Measurements from ENCODE around the gene FBXW9. TPM values are rescaled to one million over a fixed set of nuclear protein-coding genes. Genes with fewer than 3 reads are reported as not detected.

FBXW9 gene
- total RNA-seq, 1 experiment from 2014 or later = 15.4 TPM

GRCh38 chr19:12670159-12670928, 26.1 kb downstream of the FBXW9 start:
- Histone ChIP-seq H3K36me3 (ENCODE audit: insufficient read depth, low read length, poor library complexity, severe bottlenecking) (peaks cover 23% of the 10 kb centered on the region), H3K27me3 (replicated peaks; ENCODE audit: insufficient read depth, low read depth, low read length, poor library complexity) (no peaks in the 10 kb centered on the region), H3K27ac (ENCODE audit: low read depth, low read length, poor library complexity, severe bottlenecking) (peak overlapping the region; percentile 97), H3K4me3 (ENCODE audit: low read depth, low read length, poor library complexity, severe bottlenecking) (peak overlapping the region; percentile 89), H3K9me3 (ENCODE audit: low read depth, low read length, poor library complexity, severe bottlenecking) (no peaks in the 10 kb centered on the region), H3K4me1 (ENCODE audit: insufficient read depth, low read length, poor library complexity, severe bottlenecking) (peaks cover 18% of the 10 kb centered on the region)
- no peak for TF ChIP-seq CTCF (conservative IDR thresholded peaks at IDR 0.05; ENCODE audit: low read depth, low read length)
- TF ChIP-seq EZH2 (IDR thresholded peaks at IDR 0.05; ENCODE audit: borderline replicate concordance, low read depth, low read length, poor library complexity, severe bottlenecking) = no peak
- ChIA-PET POLR2A (ENCODE audit: low non-redundant PET) (interaction anchor here (0.7 kb wide), 1 partner anchor 67 kb away, joined by 3 read pairs; the partner anchor contains the start of gene GET3), CTCF (no interaction called here)
- no peak for DNase-seq (ENCODE audit: low spot score)
- BruUV-seq (replicated peaks) = TSS peak; percentile 61
- intact Hi-C loops (cut with micrococcal nuclease; ENCODE audit: unreplicated experiment) = loop anchor here (10.0 kb wide), 1 partner anchor 616 kb away; the partner anchor contains the start of gene ZNF878

GRCh38 chr19:12669270-12670158, 26.9 kb downstream of the FBXW9 start:
- TF ChIP-seq EZH2 (IDR thresholded peaks at IDR 0.05; ENCODE audit: borderline replicate concordance, low read depth, low read length, poor library complexity, severe bottlenecking) = no peak
- TF ChIP-seq CTCF (conservative IDR thresholded peaks at IDR 0.05; ENCODE audit: low read depth, low read length) = no peak
- no peaks in the 10 kb centered on the region for H3K27me3 ChIP-seq (replicated peaks; ENCODE audit: insufficient read depth, low read depth, low read length, poor library complexity)
- H3K36me3 ChIP-seq (ENCODE audit: insufficient read depth, low read length, poor library complexity, severe bottlenecking) = peaks cover 21% of the 10 kb centered on the region
- peaks cover 18% of the 10 kb centered on the region for H3K4me1 ChIP-seq (ENCODE audit: insufficient read depth, low read length, poor library complexity, severe bottlenecking)
- H3K27ac ChIP-seq (ENCODE audit: low read depth, low read length, poor library complexity, severe bottlenecking) = peak overlapping the region; percentile 97
- ChIA-PET CTCF (interaction anchor here (0.7 kb wide), 1 partner anchor 12 kb away, joined by 3 read pairs; the partner anchor contains the start of gene DHPS), POLR2A (ENCODE audit: low non-redundant PET) (no interaction called here)
- intact Hi-C loops (cut with micrococcal nuclease; ENCODE audit: unreplicated experiment) = loop anchor here (10.0 kb wide), 1 partner anchor 615 kb away; the partner anchor contains the start of gene ZNF878
- no TSS peak for BruUV-seq (replicated peaks)
- H3K9me3 ChIP-seq (ENCODE audit: low read depth, low read length, poor library complexity, severe bottlenecking) = no peaks in the 10 kb centered on the region
- H3K4me3 ChIP-seq (ENCODE audit: low read depth, low read length, poor library complexity, severe bottlenecking) = peak overlapping the region; percentile 89
- peak; percentile 84 for DNase-seq (ENCODE audit: low spot score)

DNA sequence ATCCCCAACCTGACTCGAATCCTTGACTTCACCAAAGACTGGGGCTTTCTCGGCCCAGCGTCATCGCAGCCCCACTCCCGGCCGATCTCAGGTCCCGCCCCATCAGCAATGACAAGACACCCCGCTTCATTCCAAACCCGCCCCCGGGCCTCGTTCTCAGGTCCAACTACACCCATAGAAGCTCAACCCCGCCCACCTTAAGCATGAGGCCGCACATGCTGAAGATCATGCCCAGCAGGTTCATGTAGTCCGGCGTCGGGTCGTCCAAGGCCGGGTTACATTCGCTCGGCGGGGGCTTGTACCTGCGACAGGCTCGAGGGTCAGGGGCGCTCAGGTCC, 27.5 kb downstream of the FBXW9 start:
- Histone ChIP-seq H3K36me3 (ENCODE audit: insufficient read depth, low read length, poor library complexity, severe bottlenecking) (peaks cover 15% of the 10 kb centered on the region), H3K27ac (ENCODE audit: low read depth, low read length, poor library complexity, severe bottlenecking) (peak overlapping the region; percentile 97), H3K9me3 (ENCODE audit: low read depth, low read length, poor library complexity, severe bottlenecking) (no peaks in the 10 kb centered on the region), H3K27me3 (replicated peaks; ENCODE audit: insufficient read depth, low read depth, low read length, poor library complexity) (no peaks in the 10 kb centered on the region), H3K4me1 (ENCODE audit: insufficient read depth, low read length, poor library complexity, severe bottlenecking) (peaks cover 18% of the 10 kb centered on the region), H3K4me3 (ENCODE audit: low read depth, low read length, poor library complexity, severe bottlenecking) (peak overlapping the region; percentile 89)
- CTCF ChIA-PET = no interaction called here
- POLR2A ChIA-PET (ENCODE audit: low non-redundant PET) = no interaction called here
- TF ChIP-seq EZH2 (IDR thresholded peaks at IDR 0.05; ENCODE audit: borderline replicate concordance, low read depth, low read length, poor library complexity, severe bottlenecking) (no peak), CTCF (conservative IDR thresholded peaks at IDR 0.05; ENCODE audit: low read depth, low read length) (no peak)
- TSS peak; percentile 51 for BruUV-seq (replicated peaks)
- intact Hi-C loops (cut with micrococcal nuclease; ENCODE audit: unreplicated experiment) = no loop called here
- peak; percentile 50 for DNase-seq (ENCODE audit: low spot score)
